Gastroesophageal sphincter (tissue), 3 donors: ENCODE measurements around the gene BCAR3.

Source experiments
- CTCF ChIP-seq, 4 experiments: fragments of 200-600 bp in 2 of 4; fragments of 450-650 bp in 2 of 4; sonication (generic) in 1 of 4; IDR thresholded peaks; one replicate each; pipeline ENCODE4 v1.5.1; 2017 to 2019; ENCODE audit warnings: antibody characterized with exemption in 4 of 4, mild to moderate bottlenecking in 2 of 4, moderate library complexity in 2 of 4
- EP300 ChIP-seq: sonication (generic); formaldehyde crosslinking; IDR thresholded peaks from one replicate; pipeline ENCODE4 v1.6.1; 2017; ENCODE audit warnings: antibody characterized with exemption, mild to moderate bottlenecking
- POLR2A ChIP-seq, 2 donors: fragments of 450-650 bp; IDR thresholded peaks; one replicate each; pipeline ENCODE4 v1.6.1; 2017; ENCODE audit warnings: antibody characterized with exemption in 2 of 2, mild to moderate bottlenecking in 2 of 2, moderate library complexity in 1 of 2
- POLR2AphosphoS5 ChIP-seq: sonication (generic); formaldehyde crosslinking; IDR thresholded peaks from one replicate; pipeline ENCODE4 v1.6.1; 2017; ENCODE audit warnings: antibody characterized with exemption

GRCh38 chr1:93685918-93686317, 4.3 kb upstream of the BCAR3 start:
- TF ChIP-seq POLR2AphosphoS5, result no peak
- no peak for TF ChIP-seq POLR2A (IDR thresholded peaks at IDR 0.05)
- no peak for TF ChIP-seq CTCF (IDR thresholded peaks at IDR 0.05)
- TF ChIP-seq EP300, result no peak
